Measurements from ENCODE around the gene NOB1.
A peak's percentile ranks its signal among the peaks of the same experiment; 100 is the strongest.

NOB1 gene

GRCh38 chr16:69721441-69721957 is 33.2 kb downstream of the NOB1 start:
- DNase-seq (ENCODE audit: low spot score): no peak

GRCh38 chr16:69720822-69721430 is 33.8 kb downstream of the NOB1 start:
- no peak for DNase-seq (ENCODE audit: low spot score)

GRCh38 chr16:69718111-69718764 is 36.5 kb downstream of the NOB1 start:
- no peak for DNase-seq (ENCODE audit: low spot score)

- no peak for DNase-seq (ENCODE audit: low spot score)
Measured at GRCh38 chr16:69717066-69717465, 37.7 kb downstream of the NOB1 start.

GRCh38 chr16:69712914-69713581 is 41.7 kb downstream of the NOB1 start:
- DNase-seq (ENCODE audit: low spot score): no peak

- no peak for DNase-seq (ENCODE audit: low spot score)
Measured at GRCh38 chr16:69712277-69712676, 42.4 kb downstream of the NOB1 start.

GRCh38 chr16:69711115-69711740 is 43.5 kb downstream of the NOB1 start:
- DNase-seq (ENCODE audit: low spot score): peak; percentile 60

- peak; percentile 77 for DNase-seq (ENCODE audit: low spot score)
Measured at GRCh38 chr16:69709456-69710084, 45.2 kb downstream of the NOB1 start.

- no peak for DNase-seq (ENCODE audit: low spot score)
Measured at GRCh38 chr16:69707920-69708683, 46.6 kb downstream of the NOB1 start.

GRCh38 chr16:69706975-69707340 is 47.8 kb downstream of the NOB1 start:
- no peak for DNase-seq (ENCODE audit: low spot score)

- no peak for DNase-seq (ENCODE audit: low spot score)
Measured at GRCh38 chr16:69706256-69706974, 48.3 kb downstream of the NOB1 start.

GRCh38 chr16:69703638-69704037 is 51.1 kb downstream of the NOB1 start:
- DNase-seq (ENCODE audit: low spot score): no peak

- no peak for DNase-seq (ENCODE audit: low spot score)
Measured at GRCh38 chr16:69701866-69702265, 52.9 kb downstream of the NOB1 start.

- DNase-seq (ENCODE audit: low spot score): no peak
Measured at GRCh38 chr16:69701452-69701851, 53.3 kb downstream of the NOB1 start.

- DNase-seq (ENCODE audit: low spot score): no peak
Measured at GRCh38 chr16:69699915-69700314, 54.8 kb downstream of the NOB1 start.

- DNase-seq (ENCODE audit: low spot score): no peak
Measured at GRCh38 chr16:69698404-69698803, 56.3 kb downstream of the NOB1 start.

GRCh38 chr16:69693916-69694315 is 60.8 kb downstream of the NOB1 start:
- DNase-seq (ENCODE audit: low spot score): no peak

GRCh38 chr16:69691980-69692911 is 62.5 kb downstream of the NOB1 start:
- no peak for DNase-seq (ENCODE audit: low spot score)
